Gastrocnemius medialis (tissue), 4 donors: ENCODE data around the gene MAL.

ENCODE experiments used
- CTCF ChIP-seq, 5 experiments: fragments of 450-650 bp in 3 of 5; fragments of 200-600 bp in 2 of 5; sonication (generic) in 2 of 5; IDR thresholded peaks in 4 of 5; conservative IDR thresholded peaks in 1 of 5; 1 replicate in 4 of 5; 2 replicates in 1 of 5; pipeline ENCODE4 v1.5.1; 2016 to 2019; ENCODE audit warnings: antibody characterized with exemption in 5 of 5, mild to moderate bottlenecking in 3 of 5, moderate library complexity in 3 of 5
- POLR2A ChIP-seq, 2 donors: fragments of 450-650 bp; IDR thresholded peaks; one replicate each; pipeline ENCODE4 v1.6.1; 2017; ENCODE audit warnings: antibody characterized with exemption in 2 of 2, mild to moderate bottlenecking in 2 of 2, moderate library complexity in 2 of 2

DNA sequence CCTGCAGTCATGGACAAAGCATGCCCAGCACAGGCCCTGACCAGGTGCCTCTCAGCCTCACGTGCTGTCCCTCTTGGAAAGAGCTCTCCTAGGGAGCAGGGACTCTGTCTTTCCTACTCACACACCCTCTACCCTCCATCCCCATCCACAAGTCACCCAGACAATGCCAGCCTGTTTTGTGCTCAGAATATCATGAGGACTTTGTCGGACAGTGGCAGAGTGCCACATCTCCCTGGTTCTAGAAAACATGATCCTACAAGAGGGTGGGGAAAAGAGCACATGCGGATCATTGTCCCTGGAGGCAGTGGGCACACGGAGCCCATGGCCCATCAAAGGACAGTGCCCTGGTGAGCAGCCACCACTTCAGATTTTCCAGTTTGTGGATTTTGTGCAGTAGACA, 3.7 kb upstream of the MAL start:
- TF ChIP-seq CTCF (IDR thresholded peaks at IDR 0.05 in 4 of 5, conservative IDR thresholded peaks at IDR 0.05 in 1 of 5), result no peak
- no peak for TF ChIP-seq POLR2A (IDR thresholded peaks at IDR 0.05)
